ENCODE measurements around the gene RBM33.

The RBM33 gene

DNA sequence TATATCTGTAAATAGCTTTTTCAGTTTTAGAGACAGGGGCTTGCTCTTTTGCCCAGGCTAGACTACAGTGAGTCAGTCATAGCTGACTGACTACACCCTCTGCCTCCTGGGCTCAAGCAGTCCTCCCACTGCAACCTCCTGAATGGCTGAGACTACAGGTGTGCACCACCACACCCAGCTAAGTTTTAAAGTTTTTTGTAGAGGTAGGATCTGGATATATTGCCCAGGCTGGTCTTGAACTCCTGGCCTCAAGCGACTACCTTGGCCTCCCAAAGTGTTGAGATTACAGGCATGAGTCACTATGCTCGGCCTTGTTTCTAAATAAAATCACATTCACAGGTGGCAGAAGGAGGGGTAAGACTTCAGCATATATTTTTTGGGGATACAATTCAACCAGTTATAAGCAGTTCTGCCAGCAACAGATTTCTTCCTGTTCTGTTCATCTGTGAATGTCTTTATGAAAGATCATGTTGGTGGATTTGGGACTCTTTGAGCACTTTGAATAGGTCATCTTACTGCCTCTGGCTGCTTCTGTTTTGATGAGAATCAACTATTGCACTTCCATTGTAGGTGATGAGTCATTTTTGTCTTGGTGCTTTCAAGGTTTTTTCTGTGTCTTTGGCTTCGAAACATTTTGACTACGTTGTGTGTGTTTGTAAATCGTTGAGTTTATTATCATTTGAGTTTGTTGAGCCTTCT is 15.7 kb downstream of the RBM33 start:
- no peak overlapping the region for H3K4me3 Mint-ChIP-seq
- H3K27ac Mint-ChIP-seq: no peak overlapping the region
- H3K9me3 Mint-ChIP-seq: peaks cover 53% of the 10 kb centered on the region
- H3K4me1 Mint-ChIP-seq: no peaks in the 10 kb centered on the region
- DNase-seq: no peak
- H3K27me3 Mint-ChIP-seq (ENCODE audit: low read depth, poor library complexity): peaks cover 3% of the 10 kb centered on the region
- TF ChIP-seq, protein P1, sequence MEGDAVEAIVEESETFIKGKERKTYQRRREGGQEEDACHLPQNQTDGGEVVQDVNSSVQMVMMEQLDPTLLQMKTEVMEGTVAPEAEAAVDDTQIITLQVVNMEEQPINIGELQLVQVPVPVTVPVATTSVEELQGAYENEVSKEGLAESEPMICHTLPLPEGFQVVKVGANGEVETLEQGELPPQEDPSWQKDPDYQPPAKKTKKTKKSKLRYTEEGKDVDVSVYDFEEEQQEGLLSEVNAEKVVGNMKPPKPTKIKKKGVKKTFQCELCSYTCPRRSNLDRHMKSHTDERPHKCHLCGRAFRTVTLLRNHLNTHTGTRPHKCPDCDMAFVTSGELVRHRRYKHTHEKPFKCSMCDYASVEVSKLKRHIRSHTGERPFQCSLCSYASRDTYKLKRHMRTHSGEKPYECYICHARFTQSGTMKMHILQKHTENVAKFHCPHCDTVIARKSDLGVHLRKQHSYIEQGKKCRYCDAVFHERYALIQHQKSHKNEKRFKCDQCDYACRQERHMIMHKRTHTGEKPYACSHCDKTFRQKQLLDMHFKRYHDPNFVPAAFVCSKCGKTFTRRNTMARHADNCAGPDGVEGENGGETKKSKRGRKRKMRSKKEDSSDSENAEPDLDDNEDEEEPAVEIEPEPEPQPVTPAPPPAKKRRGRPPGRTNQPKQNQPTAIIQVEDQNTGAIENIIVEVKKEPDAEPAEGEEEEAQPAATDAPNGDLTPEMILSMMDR (IDR thresholded peaks at IDR 0.05): no peak
- peaks cover 77% of the 10 kb centered on the region for H3K36me3 Mint-ChIP-seq (ENCODE audit: low read depth)

DNA sequence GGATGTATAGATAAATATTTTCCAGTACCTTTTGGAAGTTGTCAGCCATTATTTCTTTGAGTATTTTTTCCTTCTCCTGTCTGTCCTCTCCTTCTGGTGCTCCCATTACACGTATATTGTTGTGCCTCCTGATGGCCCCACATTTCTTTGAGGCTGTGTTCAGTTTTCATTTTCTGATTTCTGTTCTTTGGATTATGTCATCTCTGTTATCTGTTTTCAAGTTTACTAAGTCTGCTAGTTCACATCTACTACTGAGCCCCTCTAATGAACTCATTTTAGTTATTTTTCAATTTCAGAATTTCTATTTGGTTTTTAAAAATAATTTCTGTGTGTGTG is 16.3 kb downstream of the RBM33 start:
- DNase-seq: no peak
- Mint-ChIP-seq H3K27ac (no peak overlapping the region), H3K4me1 (no peaks in the 10 kb centered on the region)

DNA sequence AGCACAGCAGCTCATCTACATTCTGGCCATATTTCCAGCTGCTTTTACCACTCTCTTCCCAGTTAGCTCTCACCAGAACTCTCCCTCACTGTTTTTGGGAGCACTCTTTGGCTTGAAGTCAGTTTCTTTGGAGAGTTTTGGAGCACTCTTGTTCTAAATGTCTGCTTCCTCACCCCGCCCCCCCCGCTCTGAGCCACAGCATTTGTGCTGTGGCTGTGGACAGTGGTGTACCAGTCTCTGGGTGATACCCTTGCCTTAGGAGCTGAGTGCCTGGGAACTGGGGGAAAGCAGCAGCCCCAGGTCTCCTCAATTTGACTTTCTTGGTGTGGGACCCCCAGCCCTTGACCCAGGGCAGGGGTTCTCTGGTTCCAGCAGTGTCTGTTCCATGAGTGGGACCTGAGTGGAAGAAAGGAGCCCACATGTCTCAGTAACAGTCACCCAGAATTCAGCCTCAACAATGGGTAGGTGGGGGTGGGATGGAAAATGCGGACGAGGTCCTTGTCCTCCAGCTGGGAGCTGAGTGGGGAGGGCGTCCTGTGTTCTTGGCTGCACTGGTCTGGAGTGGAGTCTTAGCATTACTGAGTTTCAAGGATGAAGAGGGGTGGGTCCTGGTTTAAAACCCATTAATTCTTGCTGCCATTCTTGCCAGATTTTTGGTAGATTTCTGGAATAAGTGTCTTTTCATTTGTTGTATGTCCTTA is 18.0 kb downstream of the RBM33 start:
- peak overlapping the region; percentile 32 for H3K27ac Mint-ChIP-seq
- DNase-seq: no peak
- no peaks in the 10 kb centered on the region for H3K27me3 Mint-ChIP-seq (ENCODE audit: low read depth, poor library complexity)
- no peak overlapping the region for H3K4me3 Mint-ChIP-seq
- TF ChIP-seq, protein P1 (IDR thresholded peaks at IDR 0.05): no peak
- H3K4me1 Mint-ChIP-seq: no peaks in the 10 kb centered on the region
- peaks cover 71% of the 10 kb centered on the region for H3K36me3 Mint-ChIP-seq (ENCODE audit: low read depth)
- peaks cover 44% of the 10 kb centered on the region for H3K9me3 Mint-ChIP-seq

More for the DNA sequence above, 16.3 kb downstream of the RBM33 start:
- no peak overlapping the region for H3K4me3 Mint-ChIP-seq
- TF ChIP-seq, protein P1 (IDR thresholded peaks at IDR 0.05): no peak
- peaks cover 3% of the 10 kb centered on the region for H3K27me3 Mint-ChIP-seq (ENCODE audit: low read depth, poor library complexity)
- peaks cover 53% of the 10 kb centered on the region for H3K9me3 Mint-ChIP-seq
- peaks cover 82% of the 10 kb centered on the region for H3K36me3 Mint-ChIP-seq (ENCODE audit: low read depth)

DNA sequence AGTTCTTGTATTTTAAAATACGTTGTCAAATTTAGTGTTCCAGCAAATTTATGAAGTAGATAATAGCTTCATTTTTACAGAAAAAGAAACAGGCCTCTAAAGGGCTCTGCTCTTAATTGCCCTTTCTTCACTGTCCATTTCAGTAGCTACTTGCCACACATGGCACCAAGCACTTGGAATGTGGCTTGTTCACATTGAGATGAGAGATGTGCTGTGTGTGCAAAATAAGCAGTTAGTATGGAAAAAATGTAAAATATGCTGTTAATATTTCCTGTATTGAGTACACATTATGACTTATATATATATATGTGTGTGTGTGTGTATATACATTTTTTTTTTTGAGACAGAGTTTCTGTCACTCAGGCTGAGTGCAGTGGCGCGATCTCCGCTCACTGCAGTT is 19.5 kb downstream of the RBM33 start:
- TF ChIP-seq, protein P1 (IDR thresholded peaks at IDR 0.05): no peak
- Mint-ChIP-seq H3K27ac (no peak overlapping the region), H3K36me3 (ENCODE audit: low read depth) (peaks cover 62% of the 10 kb centered on the region), H3K4me1 (no peaks in the 10 kb centered on the region), H3K4me3 (no peak overlapping the region), H3K27me3 (ENCODE audit: low read depth, poor library complexity) (no peaks in the 10 kb centered on the region), H3K9me3 (peaks cover 31% of the 10 kb centered on the region)
- no peak for DNase-seq

DNA sequence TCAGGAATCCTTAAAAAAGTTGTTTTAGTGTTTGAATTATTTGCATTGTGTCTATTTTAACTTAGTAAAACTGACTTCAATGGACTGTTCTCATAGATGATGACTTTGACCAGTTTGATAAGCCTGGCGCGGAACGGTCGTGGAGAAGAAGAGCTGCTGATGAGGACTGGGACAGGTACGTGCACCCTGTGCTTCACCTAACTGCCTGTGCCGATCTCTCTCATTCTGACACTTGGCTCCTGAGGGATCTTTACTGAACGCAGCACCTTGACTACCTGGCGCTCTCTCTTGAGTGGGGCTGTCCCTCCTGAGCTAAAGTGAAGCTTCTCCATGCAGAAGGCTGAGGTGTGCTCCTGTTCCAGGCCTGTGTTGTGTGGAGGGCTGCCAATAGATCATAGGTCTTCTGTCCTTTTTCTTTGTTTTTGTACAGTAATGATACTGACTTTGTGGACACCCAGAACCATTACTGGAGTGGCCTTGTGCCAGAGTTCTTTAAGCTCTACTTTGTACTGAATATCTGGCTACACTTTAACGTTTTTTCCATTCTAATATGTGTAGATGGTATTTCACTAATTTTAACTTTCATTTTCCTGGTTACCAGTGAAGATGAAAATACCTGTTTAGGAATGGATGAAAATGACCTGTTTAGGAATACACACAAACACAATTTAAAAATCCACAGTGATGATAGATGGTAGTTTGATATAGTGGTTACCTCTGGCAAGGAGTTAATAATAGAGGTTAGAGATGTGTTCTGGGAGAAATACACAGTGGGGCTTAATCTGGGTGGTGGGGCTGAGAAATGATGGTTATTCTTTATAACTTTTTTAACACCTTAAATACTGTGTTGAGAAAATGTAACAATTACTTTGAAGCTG is 20.9 kb downstream of the RBM33 start:
- no peak for DNase-seq
- peaks cover 17% of the 10 kb centered on the region for H3K9me3 Mint-ChIP-seq
- H3K4me3 Mint-ChIP-seq: no peak overlapping the region
- peaks cover 48% of the 10 kb centered on the region for H3K36me3 Mint-ChIP-seq (ENCODE audit: low read depth)
- no peaks in the 10 kb centered on the region for H3K4me1 Mint-ChIP-seq
- peak overlapping the region; percentile 14 for H3K27ac Mint-ChIP-seq
- H3K27me3 Mint-ChIP-seq (ENCODE audit: low read depth, poor library complexity): no peaks in the 10 kb centered on the region
- TF ChIP-seq, protein P1 (IDR thresholded peaks at IDR 0.05): no peak

Data from nephron progenitor cell (in vitro differentiated cells).